Measurements from ENCODE around the gene CARMIL1.

Gene CARMIL1

DNA sequence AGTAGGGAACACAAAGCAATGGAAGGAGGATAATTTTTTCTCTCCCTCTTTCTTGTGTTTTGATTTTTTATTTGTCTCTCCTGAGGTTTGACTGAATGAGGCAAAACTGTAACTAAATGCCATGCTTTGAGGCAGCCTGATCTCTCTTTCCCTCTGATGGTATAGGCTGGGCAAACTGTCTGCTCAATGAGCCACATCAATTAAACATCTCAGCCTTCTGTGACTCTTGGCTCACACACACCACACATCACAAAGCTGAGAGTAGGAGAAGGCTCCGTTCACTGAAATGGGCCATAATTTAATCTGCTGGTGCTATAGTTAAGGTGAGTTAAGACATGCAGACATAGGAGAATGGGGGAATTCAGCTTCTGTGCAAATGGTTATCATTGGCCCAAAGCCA is 344.7 kb downstream of the CARMIL1 start:
- Mint-ChIP-seq H3K4me3 (no peak overlapping the region), H3K36me3 (no peaks in the 10 kb centered on the region), H3K27me3 (peaks cover 14% of the 10 kb centered on the region), H3K9me3 (no peaks in the 10 kb centered on the region), H3K4me1 (no peaks in the 10 kb centered on the region), H3K27ac (no peak overlapping the region)
- CTCF ChIA-PET = no interaction called here
- DNase-seq = no peak

DNA sequence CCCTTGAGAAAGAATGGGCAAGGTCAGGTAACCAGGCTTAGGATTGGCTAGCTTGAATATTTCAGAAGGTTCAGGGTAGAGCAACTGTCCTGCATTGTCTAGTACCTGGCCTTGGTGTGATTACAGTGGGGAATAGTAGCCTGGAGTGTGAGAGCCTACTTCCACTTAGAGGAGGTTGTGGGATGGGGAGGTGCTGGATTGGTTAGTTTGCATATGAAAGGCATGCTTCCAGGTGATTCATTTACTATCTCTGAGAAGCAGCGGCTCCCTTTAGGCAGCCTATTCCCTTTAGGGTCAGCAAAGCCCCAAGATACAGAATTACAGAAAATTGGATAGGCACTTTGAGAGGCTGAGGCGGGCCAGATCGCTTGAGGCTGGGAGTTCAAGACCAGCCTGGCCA is 347.8 kb downstream of the CARMIL1 start:
- DNase-seq = no peak
- H3K27me3 Mint-ChIP-seq = peaks cover 28% of the 10 kb centered on the region
- H3K4me1 Mint-ChIP-seq = no peaks in the 10 kb centered on the region
- CTCF ChIA-PET = no interaction called here
- no peak overlapping the region for H3K4me3 Mint-ChIP-seq
- no peaks in the 10 kb centered on the region for H3K9me3 Mint-ChIP-seq
- H3K27ac Mint-ChIP-seq = no peak overlapping the region
- no peaks in the 10 kb centered on the region for H3K36me3 Mint-ChIP-seq

DNA sequence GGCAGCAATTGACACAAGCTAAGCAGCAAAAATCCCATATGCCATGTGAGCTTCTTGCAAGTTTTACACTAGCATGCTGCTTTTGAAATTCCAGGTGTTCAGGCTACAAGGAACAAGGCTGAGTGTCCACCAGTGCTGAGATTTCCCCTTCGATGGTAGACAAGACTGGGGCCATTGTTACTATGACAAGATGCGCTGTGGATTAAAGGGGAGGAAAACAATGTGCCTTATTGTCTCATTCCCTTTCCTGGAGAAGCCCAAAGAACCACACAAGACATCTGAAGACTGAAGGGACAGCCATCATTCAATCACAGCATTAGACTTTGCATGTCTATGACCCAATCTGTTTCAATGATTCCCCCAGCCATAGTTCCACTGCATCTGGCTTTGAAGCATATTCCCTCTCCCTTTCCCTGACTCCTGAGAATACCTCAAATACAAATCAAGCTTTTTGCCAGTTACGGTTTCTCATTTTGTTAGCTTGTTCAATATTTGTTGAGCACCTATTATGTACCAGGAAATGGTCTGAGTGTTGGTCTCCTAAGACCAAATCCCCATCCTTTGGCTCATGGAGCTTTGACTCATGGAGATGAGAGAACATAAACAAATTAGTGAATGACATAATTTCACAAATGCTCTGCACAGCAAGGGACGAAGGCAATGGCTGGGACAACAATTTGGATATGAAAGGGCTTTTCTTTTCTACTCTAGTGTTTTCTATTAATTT is 349.5 kb downstream of the CARMIL1 start:
- DNase-seq = no peak
- no peaks in the 10 kb centered on the region for H3K9me3 Mint-ChIP-seq
- no peaks in the 10 kb centered on the region for H3K4me1 Mint-ChIP-seq
- H3K4me3 Mint-ChIP-seq = no peak overlapping the region
- H3K36me3 Mint-ChIP-seq = no peaks in the 10 kb centered on the region
- H3K27me3 Mint-ChIP-seq = peaks cover 28% of the 10 kb centered on the region
- no peak overlapping the region for H3K27ac Mint-ChIP-seq
- CTCF ChIA-PET = no interaction called here

DNA sequence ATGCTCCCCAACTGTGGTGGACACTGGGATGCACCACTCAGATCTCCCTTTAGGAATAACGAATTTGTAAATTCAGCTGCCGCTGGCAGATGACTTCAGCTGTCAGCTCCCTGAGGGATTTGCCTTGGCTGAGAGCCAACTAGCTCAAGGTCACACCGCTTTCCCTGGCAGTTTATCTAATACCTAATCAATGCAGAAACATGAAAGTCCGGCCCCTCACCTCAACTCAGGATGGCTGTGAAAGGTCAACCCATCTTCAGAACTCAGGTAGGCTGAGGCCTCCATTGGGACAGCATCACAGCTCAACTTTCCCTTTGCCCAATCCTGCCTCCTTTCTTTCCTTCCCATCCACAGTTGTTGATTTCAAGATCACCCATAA is 350.0 kb downstream of the CARMIL1 start:
- no peak for DNase-seq
- H3K4me3 Mint-ChIP-seq = no peak overlapping the region
- H3K9me3 Mint-ChIP-seq = no peaks in the 10 kb centered on the region
- H3K4me1 Mint-ChIP-seq = no peaks in the 10 kb centered on the region
- no peak overlapping the region for H3K27ac Mint-ChIP-seq
- peaks cover 28% of the 10 kb centered on the region for H3K27me3 Mint-ChIP-seq
- CTCF ChIA-PET = no interaction called here
- no peaks in the 10 kb centered on the region for H3K36me3 Mint-ChIP-seq

DNA sequence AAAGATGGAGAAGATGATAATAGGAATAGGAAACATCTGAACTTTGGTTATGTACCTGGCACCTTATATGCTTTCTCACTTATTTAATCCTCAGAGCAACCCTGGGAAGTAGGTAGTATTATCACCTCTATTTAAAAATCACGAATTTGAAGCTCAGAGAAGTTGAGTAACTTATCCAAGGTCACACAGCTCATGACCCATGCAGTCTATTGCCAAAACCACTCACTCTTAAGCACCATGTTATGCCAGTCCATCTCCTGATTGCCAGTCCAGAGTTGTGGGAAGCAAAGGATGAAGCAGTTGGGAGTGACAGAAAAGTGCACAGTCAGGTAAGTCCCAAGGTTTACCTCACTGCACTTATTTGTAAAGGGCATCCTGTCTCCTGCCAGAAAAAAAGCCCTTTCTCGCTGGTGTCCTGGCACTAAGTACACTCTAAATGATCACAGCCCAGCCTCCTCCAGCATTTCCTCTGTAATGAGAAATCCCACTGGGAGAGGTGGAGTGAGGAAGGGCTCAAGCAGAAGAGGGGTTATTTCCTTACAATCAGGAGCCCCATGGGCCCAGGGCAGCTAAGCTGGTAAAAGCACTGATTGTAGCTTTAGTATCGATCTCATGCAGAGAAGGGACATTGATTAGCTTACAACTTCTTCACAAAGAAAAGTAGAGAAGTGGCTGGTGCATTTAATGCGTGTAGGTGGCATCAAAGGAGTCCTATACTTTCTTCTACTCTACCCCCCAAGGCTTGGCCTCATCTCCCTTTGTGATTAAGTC is 351.5 kb downstream of the CARMIL1 start:
- CTCF ChIA-PET = no interaction called here
- peaks cover 29% of the 10 kb centered on the region for H3K27me3 Mint-ChIP-seq
- H3K9me3 Mint-ChIP-seq = no peaks in the 10 kb centered on the region
- H3K27ac Mint-ChIP-seq = no peak overlapping the region
- H3K36me3 Mint-ChIP-seq = no peaks in the 10 kb centered on the region
- H3K4me3 Mint-ChIP-seq = no peak overlapping the region
- no peak for DNase-seq
- H3K4me1 Mint-ChIP-seq = no peaks in the 10 kb centered on the region

DNA sequence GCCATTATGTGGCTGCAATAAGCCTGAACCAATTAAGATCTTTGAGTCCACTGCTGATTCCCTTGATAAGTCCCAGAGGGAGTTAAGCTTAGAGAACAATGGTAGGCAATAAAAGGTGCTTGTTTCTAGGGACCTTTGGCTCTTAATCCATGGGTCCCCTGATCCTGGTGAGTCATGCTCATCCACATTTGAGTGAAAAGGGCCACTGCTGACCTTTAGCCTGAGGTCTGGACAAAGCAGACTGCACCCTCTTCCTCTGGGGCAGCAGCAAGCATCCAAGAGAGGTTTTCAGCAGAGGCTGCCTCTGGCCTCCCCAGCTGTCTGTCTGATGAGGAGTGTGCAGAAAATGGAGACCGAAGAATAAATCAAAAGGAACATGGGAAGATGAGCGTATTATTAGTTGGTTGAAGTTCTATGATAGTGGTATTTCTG is 356.7 kb downstream of the CARMIL1 start:
- CTCF ChIA-PET = interaction anchor here (1.2 kb wide), 1 partner anchor 85 kb away, joined by 3 read pairs; no protein-coding TSS in a partner anchor
- H3K27ac Mint-ChIP-seq = no peak overlapping the region
- H3K4me1 Mint-ChIP-seq = no peaks in the 10 kb centered on the region
- H3K36me3 Mint-ChIP-seq = no peaks in the 10 kb centered on the region
- no peak for DNase-seq
- H3K4me3 Mint-ChIP-seq = no peak overlapping the region
- peaks cover 17% of the 10 kb centered on the region for H3K27me3 Mint-ChIP-seq
- H3K9me3 Mint-ChIP-seq = no peaks in the 10 kb centered on the region

DNA sequence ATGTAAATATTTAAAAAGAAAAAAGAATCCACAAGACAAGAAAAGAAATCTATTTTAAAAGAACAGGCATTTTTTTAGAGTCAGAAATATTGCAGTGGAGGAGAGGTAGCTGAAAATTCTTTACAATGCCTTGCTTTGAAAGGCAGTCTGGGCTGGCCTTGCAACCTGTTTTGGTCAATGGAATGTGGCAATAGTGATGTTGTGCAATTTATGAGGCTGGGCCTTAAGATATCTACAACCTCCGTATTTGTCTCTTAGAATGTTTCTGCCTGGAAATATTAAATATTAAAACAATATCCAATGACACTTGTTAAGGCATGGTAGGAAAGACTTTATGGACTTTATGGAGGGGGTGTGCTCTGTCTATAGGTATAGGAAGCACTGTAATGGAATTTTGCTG is 358.0 kb downstream of the CARMIL1 start:
- Mint-ChIP-seq H3K4me3 (no peak overlapping the region), H3K27me3 (peaks cover 11% of the 10 kb centered on the region), H3K9me3 (no peaks in the 10 kb centered on the region), H3K27ac (no peak overlapping the region), H3K4me1 (no peaks in the 10 kb centered on the region), H3K36me3 (no peaks in the 10 kb centered on the region)
- CTCF ChIA-PET = no interaction called here
- DNase-seq = no peak

DNA sequence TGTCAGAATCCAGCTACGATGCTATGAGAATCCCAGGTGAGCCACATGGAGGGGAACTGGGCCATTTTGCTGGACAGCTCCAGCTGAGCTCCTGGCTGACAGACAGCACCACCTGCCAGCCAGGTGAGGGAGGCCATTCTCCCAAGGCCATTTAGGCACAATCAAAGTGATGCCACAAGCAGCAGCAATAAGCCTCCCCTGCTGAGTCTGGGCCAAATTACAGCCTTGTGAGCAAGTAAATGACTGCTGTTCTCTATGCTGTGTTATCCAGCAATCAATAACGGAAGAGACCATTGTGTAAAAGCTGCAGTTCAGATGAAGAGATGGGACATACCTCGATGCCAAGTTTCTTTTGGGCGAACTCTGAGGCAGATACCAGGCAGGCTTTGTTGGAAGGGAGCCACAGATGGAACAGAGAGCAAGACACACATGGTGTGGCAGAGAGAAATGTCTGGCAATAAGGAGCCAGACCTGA is 358.8 kb downstream of the CARMIL1 start:
- H3K36me3 Mint-ChIP-seq = no peaks in the 10 kb centered on the region
- H3K9me3 Mint-ChIP-seq = no peaks in the 10 kb centered on the region
- H3K27ac Mint-ChIP-seq = no peak overlapping the region
- CTCF ChIA-PET = no interaction called here
- no peak for DNase-seq
- peaks cover 11% of the 10 kb centered on the region for H3K27me3 Mint-ChIP-seq
- no peak overlapping the region for H3K4me3 Mint-ChIP-seq
- H3K4me1 Mint-ChIP-seq = no peaks in the 10 kb centered on the region

DNA sequence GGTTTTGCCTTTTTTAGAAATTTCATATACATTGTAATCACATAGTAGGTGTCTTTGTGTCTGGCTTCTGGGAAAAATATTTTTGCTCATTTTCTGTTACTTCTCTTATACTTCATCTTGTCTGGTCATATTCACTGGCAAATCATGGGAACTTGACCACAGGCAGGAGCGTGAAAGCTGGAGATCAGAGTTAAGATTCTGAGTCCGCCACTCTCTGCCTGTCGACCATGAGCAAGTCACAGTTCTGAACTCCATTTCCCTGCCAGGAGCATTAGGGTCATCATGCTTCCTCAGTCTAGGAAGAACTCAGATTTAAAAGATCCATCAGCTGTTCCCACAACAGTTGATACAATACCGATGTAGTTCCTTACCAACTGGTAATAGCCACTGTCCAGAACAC is 360.5 kb downstream of the CARMIL1 start:
- CTCF ChIA-PET = no interaction called here
- no peaks in the 10 kb centered on the region for H3K4me1 Mint-ChIP-seq
- no peak for DNase-seq
- H3K27ac Mint-ChIP-seq = no peak overlapping the region
- no peak overlapping the region for H3K4me3 Mint-ChIP-seq
- no peaks in the 10 kb centered on the region for H3K9me3 Mint-ChIP-seq
- peaks cover 21% of the 10 kb centered on the region for H3K27me3 Mint-ChIP-seq
- H3K36me3 Mint-ChIP-seq = no peaks in the 10 kb centered on the region

DNA sequence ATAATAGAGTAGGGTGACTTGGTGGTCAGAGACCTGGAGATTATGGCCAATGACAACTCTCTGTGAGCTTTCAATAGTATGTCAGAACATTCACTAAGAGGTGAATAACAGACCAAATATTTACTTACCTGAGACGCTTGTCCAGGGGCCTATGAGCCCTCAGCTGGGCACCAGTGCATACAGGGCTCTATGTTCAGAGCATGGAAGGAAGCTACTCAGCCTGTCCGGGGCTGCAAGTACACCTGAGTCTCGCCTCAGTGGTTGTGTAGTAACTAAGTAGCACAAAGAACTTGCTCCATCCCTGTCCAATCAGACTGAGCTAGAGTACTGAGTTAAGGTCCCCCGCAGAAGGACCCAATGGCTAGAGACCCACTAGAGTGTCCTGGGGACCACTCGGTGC is 361.3 kb downstream of the CARMIL1 start:
- Mint-ChIP-seq H3K4me1 (no peaks in the 10 kb centered on the region), H3K4me3 (no peak overlapping the region), H3K36me3 (no peaks in the 10 kb centered on the region), H3K9me3 (no peaks in the 10 kb centered on the region), H3K27me3 (peaks cover 18% of the 10 kb centered on the region), H3K27ac (no peak overlapping the region)
- DNase-seq = no peak
- CTCF ChIA-PET = no interaction called here

DNA sequence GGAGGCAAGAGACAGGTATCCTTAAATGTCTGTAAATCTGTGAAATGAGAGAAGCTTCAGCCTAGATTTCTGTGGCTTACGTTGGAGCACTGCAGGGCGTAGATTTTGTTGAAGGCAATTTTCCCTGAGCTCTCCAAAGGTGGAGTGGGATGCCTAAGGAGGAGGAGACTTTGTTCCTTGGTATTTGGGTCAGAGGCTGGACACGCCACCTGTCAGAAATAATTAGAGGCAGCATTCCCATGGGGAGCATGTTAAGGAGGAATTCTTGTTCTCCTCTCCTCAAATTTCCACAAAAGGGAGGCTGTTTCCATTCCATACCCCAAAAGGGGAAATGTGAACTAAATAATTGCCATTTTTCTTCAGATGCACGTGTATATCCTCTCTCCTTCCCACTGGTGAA is 361.7 kb downstream of the CARMIL1 start:
- H3K4me1 Mint-ChIP-seq = no peaks in the 10 kb centered on the region
- no peaks in the 10 kb centered on the region for H3K9me3 Mint-ChIP-seq
- no peak overlapping the region for H3K4me3 Mint-ChIP-seq
- H3K27me3 Mint-ChIP-seq = peaks cover 20% of the 10 kb centered on the region
- H3K36me3 Mint-ChIP-seq = no peaks in the 10 kb centered on the region
- CTCF ChIA-PET = no interaction called here
- no peak for DNase-seq
- H3K27ac Mint-ChIP-seq = no peak overlapping the region

DNA sequence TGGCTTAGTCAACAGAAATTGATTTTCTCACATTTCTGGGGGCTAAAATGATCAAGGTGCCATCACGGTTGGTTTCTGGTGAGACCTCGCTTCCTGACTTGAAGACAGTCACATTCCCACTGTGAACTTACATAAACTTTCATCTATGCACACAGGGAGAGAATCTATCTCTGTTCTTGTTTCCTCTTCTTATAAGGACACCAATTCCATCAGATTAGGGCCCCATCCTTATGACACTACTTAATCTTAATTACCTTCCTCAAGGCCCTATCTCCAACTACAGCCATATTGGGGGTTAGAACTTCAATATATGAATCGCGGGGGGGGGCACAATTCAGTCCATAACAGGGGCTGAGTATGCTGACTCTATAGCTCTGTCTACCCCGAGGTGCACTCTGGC is 362.2 kb downstream of the CARMIL1 start:
- Mint-ChIP-seq H3K4me3 (no peak overlapping the region), H3K9me3 (no peaks in the 10 kb centered on the region), H3K27ac (no peak overlapping the region), H3K36me3 (no peaks in the 10 kb centered on the region), H3K4me1 (no peaks in the 10 kb centered on the region), H3K27me3 (peaks cover 25% of the 10 kb centered on the region)
- CTCF ChIA-PET = no interaction called here
- no peak for DNase-seq

DNA sequence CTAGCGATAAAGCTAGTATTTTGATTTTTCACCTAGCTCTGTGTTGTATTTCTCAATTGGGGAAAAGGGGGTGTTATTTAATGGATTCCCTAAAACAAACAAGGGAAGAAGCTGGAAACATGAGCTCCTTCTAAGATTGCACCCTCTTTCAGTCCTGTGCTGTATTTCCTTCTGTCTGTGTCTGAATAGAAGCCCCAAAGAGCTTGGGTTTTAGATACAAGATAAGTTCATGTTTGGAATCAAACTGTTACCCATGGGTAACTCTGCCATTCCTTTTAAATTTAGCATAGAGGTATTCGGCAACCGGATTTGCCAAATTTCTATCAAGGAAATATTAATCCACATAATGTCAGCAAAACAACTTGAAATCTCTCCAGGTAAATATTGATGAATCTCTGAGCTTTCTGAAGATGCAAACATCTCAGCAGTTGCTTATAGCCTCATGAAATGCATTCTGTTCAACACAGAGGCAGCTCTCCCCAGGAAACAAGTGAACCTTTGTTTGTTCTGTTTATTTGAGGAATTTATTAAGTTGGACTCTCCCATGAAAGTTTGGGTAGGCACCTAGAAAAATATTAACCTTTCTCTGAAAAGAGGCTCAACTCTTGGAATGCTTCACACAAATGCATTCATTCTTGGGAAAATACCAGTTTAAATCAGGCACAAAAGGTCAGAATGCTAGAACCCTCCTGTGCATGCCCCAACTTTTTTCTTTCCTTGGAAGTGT is 362.9 kb downstream of the CARMIL1 start:
- Mint-ChIP-seq H3K9me3 (no peaks in the 10 kb centered on the region), H3K36me3 (no peaks in the 10 kb centered on the region), H3K27ac (no peak overlapping the region), H3K4me3 (no peak overlapping the region), H3K4me1 (no peaks in the 10 kb centered on the region), H3K27me3 (peaks cover 26% of the 10 kb centered on the region)
- DNase-seq = no peak
- CTCF ChIA-PET = no interaction called here

DNA sequence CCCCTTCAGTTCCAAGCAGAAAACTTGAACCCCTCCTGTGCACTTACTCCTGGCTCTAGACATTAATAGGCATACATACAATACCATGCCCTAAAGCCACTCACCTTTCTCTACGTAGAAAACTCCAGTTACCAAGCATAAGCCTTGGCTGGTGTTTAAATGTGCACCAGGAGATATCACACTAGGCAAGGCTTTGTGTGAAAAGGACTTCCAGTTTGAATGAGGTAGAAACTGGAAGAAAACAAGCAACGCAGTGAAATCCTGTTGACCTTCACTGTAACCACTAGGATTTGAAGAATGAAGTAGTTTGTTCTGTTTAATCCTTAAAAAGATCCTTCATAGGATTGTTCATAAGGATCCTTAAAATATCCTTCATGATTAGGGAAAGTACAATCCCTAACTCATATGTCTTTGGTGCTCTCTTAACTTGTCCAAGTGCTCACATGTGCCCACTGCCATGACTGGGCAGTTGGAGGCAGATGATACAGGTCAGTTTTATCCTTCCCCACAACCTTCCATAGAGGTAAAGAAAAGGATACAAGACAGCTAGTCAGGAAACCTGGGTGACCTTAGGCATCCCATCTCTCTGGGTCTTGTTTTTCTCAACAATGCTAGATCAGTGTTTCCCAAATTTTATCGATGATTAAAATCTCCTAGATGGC is 363.6 kb downstream of the CARMIL1 start:
- H3K4me3 Mint-ChIP-seq = no peak overlapping the region
- DNase-seq = no peak
- H3K4me1 Mint-ChIP-seq = no peaks in the 10 kb centered on the region
- H3K36me3 Mint-ChIP-seq = no peaks in the 10 kb centered on the region
- H3K27me3 Mint-ChIP-seq = peaks cover 26% of the 10 kb centered on the region
- H3K27ac Mint-ChIP-seq = no peak overlapping the region
- CTCF ChIA-PET = no interaction called here
- H3K9me3 Mint-ChIP-seq = no peaks in the 10 kb centered on the region

Data from activated naive CD4-positive, alpha-beta T cell treated with anti-CD3 and anti-CD28 coated beads, Interleukin-2, amount 10 ng/mL, durations not matched to agents 7 days and 5 days (primary cell).